ENCODE measurements around the gene CST6.

CST6 gene

DNA sequence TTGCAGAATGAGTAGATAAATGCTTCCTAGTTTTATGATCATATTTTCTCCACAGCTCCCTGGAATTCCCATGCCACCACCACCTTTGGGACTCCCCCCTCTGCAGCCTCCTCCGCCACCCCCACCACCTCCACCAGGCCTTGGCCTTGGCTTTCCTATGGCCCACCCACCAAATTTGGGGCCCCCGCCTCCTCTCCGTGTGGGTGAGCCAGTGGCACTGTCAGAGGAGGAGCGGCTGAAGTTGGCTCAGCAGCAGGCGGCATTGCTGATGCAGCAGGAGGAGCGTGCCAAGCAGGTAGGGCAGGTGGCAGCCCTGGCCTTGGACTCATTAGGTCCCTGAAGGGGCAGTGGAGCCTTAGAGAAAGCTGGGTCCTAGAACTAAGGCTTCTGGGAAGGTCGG lies 43.2 kb downstream of the CST6 start:
- Histone ChIP-seq H3K4me1 (ENCODE audit: control insufficient read depth, insufficient read depth, low read length) (peaks cover 18% of the 10 kb centered on the region), H3K36me3 (ENCODE audit: insufficient read depth, low read length) (peaks cover 54% of the 10 kb centered on the region), H3K4me2 (ENCODE audit: low read length) (no peak overlapping the region), H3K27me3 (ENCODE audit: control insufficient read depth, insufficient read depth, low read length) (no peaks in the 10 kb centered on the region), H3K9ac (ENCODE audit: low read depth, low read length) (no peak overlapping the region), H3K9me3 (replicated peaks; ENCODE audit: low read length) (no peaks in the 10 kb centered on the region), H3K4me3 (ENCODE audit: low read length) (no peak overlapping the region)

DNA sequence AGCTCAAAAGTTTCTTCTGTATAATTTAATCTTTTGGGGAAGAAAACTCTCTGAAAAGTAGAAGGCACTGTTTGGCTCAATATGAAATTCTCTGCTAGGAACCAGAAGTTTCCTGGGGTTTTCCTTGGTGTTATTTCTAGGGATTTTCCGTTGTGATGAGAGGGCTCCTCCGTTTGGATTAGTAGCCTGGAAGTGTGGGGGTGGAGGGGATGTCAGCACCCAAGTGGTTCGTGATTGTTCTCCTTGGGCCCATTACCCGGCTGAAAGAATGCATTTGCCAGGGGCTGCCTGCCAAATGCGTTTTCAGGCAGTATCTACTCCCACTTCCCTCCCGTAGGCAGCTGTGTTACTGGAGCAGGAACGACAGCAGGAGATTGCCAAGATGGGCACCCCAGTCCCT lies 44.7 kb downstream of the CST6 start:
- Histone ChIP-seq H3K4me1 (ENCODE audit: control insufficient read depth, insufficient read depth, low read length) (peaks cover 9% of the 10 kb centered on the region), H3K4me3 (ENCODE audit: low read length) (no peak overlapping the region), H3K9me3 (replicated peaks; ENCODE audit: low read length) (no peaks in the 10 kb centered on the region), H3K27me3 (ENCODE audit: control insufficient read depth, insufficient read depth, low read length) (no peaks in the 10 kb centered on the region), H3K9ac (ENCODE audit: low read depth, low read length) (no peak overlapping the region), H3K36me3 (ENCODE audit: insufficient read depth, low read length) (peaks cover 68% of the 10 kb centered on the region), H3K4me2 (ENCODE audit: low read length) (no peak overlapping the region)

DNA sequence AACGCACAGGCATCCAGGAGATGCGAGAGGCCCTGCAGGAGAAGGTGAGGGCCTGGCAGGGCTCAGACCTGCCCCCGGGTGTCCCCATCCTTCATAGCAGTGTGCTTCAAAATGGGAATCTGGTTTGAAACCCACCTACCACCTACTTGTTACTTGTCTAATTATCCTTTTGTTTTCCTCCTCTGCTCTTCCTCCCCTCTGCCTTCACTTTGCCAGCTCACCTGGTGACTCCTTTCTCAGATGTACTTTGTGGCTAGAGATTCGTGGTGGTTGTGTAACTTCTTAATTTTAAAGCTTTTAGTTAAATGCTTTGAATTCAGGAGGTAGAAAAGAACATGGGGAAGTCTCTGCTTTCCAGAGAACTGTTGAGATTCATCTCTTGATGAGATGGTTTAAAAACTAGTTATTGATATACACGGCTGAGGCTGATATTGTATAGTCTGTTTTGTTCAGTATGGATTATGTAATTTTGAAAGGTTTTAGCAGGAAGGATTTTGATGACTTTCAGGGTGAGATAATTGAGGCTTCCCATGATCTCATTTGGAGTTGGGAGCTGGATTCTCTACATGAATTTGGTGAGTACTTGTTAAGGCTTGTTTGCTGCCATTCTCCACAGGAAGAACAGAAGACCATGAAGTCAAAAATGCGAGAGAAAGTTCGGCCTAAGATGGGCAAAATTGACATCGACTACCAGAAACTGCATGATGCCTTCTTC lies 48.3 kb downstream of the CST6 start:
- Histone ChIP-seq H3K9me3 (replicated peaks; ENCODE audit: low read length) (no peaks in the 10 kb centered on the region), H3K4me3 (ENCODE audit: low read length) (no peak overlapping the region), H3K27me3 (ENCODE audit: control insufficient read depth, insufficient read depth, low read length) (no peaks in the 10 kb centered on the region), H3K4me1 (ENCODE audit: control insufficient read depth, insufficient read depth, low read length) (no peaks in the 10 kb centered on the region), H3K9ac (ENCODE audit: low read depth, low read length) (no peak overlapping the region), H3K36me3 (ENCODE audit: insufficient read depth, low read length) (peaks cover 95% of the 10 kb centered on the region), H3K4me2 (ENCODE audit: low read length) (no peak overlapping the region)

DNA sequence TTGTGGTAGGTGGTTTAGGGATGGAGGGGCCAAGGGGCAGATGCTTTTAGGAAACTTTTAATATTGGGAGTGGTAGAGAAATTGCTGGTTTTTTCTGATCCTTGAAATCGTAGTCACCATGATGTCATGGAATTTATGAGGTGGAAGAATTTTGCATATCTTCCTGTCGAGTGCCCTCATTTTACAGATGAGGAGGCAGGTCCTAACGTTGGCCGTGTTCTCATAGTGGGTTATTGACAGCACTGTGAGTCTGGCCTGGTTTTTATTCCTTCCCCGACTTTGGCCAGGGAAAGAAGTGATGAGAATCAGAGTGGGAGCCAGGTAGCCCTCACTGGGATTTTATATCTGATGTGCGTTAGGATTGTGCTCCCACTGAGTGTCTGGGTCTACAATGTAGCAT lies 49.5 kb downstream of the CST6 start:
- Histone ChIP-seq H3K27me3 (ENCODE audit: control insufficient read depth, insufficient read depth, low read length) (no peaks in the 10 kb centered on the region), H3K36me3 (ENCODE audit: insufficient read depth, low read length) (peaks cover 94% of the 10 kb centered on the region), H3K9me3 (replicated peaks; ENCODE audit: low read length) (no peaks in the 10 kb centered on the region), H3K4me1 (ENCODE audit: control insufficient read depth, insufficient read depth, low read length) (no peaks in the 10 kb centered on the region), H3K9ac (ENCODE audit: low read depth, low read length) (no peak overlapping the region), H3K4me3 (ENCODE audit: low read length) (no peak overlapping the region), H3K4me2 (ENCODE audit: low read length) (no peak overlapping the region)

DNA sequence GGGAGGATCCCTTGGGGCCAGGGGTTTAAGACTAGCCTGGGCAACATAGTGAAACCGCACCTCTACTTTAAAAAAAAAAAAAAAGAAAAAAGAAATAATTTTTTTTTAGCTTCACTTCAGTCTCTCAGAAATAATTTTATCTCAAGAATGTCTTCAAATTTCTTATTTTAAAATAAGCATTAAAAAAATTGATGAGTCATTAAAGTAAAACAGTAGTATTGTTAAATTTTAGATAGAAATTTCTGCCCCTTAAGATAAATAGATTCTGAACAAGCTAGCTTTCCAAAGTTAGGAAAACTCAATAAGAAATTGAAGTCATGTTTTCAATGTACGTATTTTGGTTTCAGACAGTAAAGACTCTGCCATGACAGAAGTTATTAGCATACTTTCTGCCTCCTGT lies 50.6 kb downstream of the CST6 start:
- Histone ChIP-seq H3K9me3 (replicated peaks; ENCODE audit: low read length) (no peaks in the 10 kb centered on the region), H3K4me3 (ENCODE audit: low read length) (no peak overlapping the region), H3K9ac (ENCODE audit: low read depth, low read length) (no peak overlapping the region), H3K36me3 (ENCODE audit: insufficient read depth, low read length) (peaks cover 94% of the 10 kb centered on the region), H3K27me3 (ENCODE audit: control insufficient read depth, insufficient read depth, low read length) (no peaks in the 10 kb centered on the region), H3K4me1 (ENCODE audit: control insufficient read depth, insufficient read depth, low read length) (no peaks in the 10 kb centered on the region), H3K4me2 (ENCODE audit: low read length) (no peak overlapping the region)
